PFSK-1 (cell line): ENCODE measurements around the gene NSUN2.

Source experiments
- FOXP2 ChIP-seq: optimal IDR thresholded peaks from 2 replicates; pipeline ENCODE3; 2011; ENCODE audit warnings: borderline replicate concordance, control low read depth, inconsistent platforms; ENCODE audit not compliant: insufficient read depth; ENCODE audit errors: extremely low read length, extremely low read depth
- POLR2AphosphoS5 ChIP-seq: IDR thresholded peaks from 2 replicates; pipeline ENCODE4 v1.6.1; 2012; ENCODE audit warnings: low read depth, mild to moderate bottlenecking, control low read depth, low read length, moderate library complexity
- REST ChIP-seq, 2 experiments: IDR thresholded peaks; 2 replicates each; pipeline versions ENCODE4 v1.6.1 to v1.8.0; 2011 to 2012; ENCODE audit warnings: low read depth in 2 of 2, low read length in 2 of 2, control low read depth in 1 of 2, inconsistent platforms in 1 of 2, mild to moderate bottlenecking in 1 of 2, moderate library complexity in 1 of 2; ENCODE audit not compliant: insufficient read depth in 1 of 2
- SIN3A ChIP-seq: IDR thresholded peaks from 2 replicates; pipeline ENCODE4 v1.6.1; 2012; ENCODE audit warnings: mild to moderate bottlenecking, low read length, moderate library complexity, borderline replicate concordance; ENCODE audit not compliant: insufficient read depth
- TAF1 ChIP-seq: IDR thresholded peaks from 2 replicates; pipeline ENCODE4 v1.6.1; 2012; ENCODE audit warnings: low read length, control low read depth, borderline replicate concordance; ENCODE audit not compliant: insufficient read depth

NSUN2 gene

GRCh38 chr5:6583049-6583880 lies 49.6 kb downstream of the NSUN2 start:
- TF ChIP-seq REST (IDR thresholded peaks at IDR 0.05; ENCODE audit: insufficient read depth in 1 of 2, low read depth in 2 of 2, low read length in 2 of 2) = no peak
- TF ChIP-seq TAF1 = no peak
- TF ChIP-seq POLR2AphosphoS5 = no peak
- no peak for TF ChIP-seq SIN3A
- TF ChIP-seq FOXP2 = no peak

- TF ChIP-seq TAF1 (no peak), POLR2AphosphoS5 (no peak), FOXP2 (no peak), SIN3A (no peak), REST (IDR thresholded peaks at IDR 0.05; ENCODE audit: insufficient read depth in 1 of 2, low read depth in 2 of 2, low read length in 2 of 2) (no peak)
These were observed 50.3 kb downstream of the NSUN2 start for GRCh38 chr5:6582507-6583048.

DNA sequence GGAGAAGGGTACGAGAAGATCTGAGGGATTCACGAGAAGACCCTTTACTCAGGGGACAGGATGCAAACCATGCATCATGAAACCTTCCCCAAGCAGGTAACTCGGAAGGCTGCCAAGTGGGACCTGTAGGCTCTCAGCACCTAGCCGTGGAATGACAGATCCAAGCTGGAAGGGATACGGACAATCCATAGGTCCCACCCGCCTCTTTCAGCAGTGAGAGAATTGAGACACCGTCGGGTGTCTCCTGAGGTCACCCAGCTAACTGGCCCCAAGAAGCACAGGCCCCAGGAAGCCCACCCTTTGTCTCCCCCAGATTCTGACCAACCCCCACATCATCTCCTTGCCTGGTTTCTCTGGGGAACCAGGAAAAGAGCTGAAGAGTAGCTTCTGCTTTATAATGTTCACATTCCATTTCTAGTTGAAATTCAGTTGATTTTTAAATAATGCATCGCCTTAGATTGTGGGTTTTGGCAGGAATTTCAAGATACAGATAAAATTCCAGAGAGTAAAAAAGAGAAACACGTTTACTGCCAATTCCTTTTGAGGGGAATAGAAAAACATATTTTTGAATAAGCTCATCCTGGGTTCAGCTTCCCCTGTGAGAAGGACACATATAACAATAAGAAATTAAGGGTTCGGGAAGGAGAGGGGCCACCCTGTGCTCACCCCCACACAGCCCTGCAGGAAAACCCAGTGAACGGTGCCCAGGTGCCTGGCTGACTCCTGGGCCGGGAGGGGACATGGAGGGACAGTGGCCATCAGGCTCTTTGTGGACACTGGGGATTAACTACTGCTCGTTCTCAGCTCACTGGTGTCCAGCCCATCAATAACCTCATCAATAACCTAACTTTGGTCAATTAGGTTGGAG lies 51.1 kb downstream of the NSUN2 start:
- TF ChIP-seq FOXP2 (no peak), POLR2AphosphoS5 (no peak), SIN3A (no peak), TAF1 (no peak)

DNA sequence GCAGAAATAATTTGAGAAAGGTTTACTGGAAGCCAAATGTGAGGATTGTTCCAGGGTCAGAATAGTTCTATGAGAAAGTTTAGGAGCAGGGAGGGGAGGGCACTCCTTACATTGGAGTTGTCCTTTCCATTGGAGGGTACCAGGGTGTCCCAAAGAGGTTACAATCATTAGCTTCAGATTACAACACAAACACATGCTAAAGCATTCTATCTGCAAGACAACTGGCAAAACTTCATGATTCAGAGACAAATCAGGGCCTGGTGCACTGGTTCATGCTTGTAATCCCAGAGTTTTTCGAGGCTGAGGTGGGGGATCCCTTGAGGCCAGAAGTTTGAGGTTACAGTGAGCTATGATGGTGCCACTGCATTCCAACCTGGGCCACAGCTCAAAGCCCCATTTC lies 51.8 kb downstream of the NSUN2 start:
- TF ChIP-seq POLR2AphosphoS5 (no peak), TAF1 (no peak), FOXP2 (no peak), SIN3A (no peak), REST (IDR thresholded peaks at IDR 0.05; ENCODE audit: insufficient read depth in 1 of 2, low read depth in 2 of 2, low read length in 2 of 2) (no peak)

- TF ChIP-seq POLR2AphosphoS5 (no peak), FOXP2 (no peak), SIN3A (no peak), TAF1 (no peak), REST (IDR thresholded peaks at IDR 0.05; ENCODE audit: insufficient read depth in 1 of 2, low read depth in 2 of 2, low read length in 2 of 2) (no peak)
These were observed 53.3 kb downstream of the NSUN2 start for GRCh38 chr5:6579535-6579934.
